ENCODE results near the gene DNASE1L3.

DNA sequence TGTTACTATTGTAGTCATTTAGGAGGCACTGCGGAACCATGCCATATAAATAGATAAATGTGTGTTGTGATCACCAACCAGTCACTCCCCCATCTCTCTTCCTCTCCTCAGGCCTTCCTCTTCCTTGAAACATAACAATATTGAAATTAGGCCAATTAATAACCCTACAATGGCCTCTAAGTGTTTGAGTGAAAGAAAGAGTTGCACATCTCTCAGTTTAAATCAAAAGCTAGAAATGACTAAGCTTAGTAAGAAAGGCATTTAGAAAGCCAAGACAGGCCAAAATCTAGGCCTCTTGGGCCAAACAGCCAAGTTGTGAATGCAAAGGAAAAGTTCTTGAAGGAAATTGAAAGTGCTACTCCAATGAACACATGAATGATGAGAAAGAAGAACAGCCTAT, 8.1 kb upstream of the DNASE1L3 start:
- TF ChIP-seq CTCF (IDR thresholded peaks at IDR 0.05) (no peak), POLR2AphosphoS5 (IDR thresholded peaks at IDR 0.05) (no peak), POLR2A (IDR thresholded peaks at IDR 0.05; ENCODE audit: low read depth) (no peak)

Data from esophagus muscularis mucosa (tissue), 3 donors.